Activated CD8-positive, alpha-beta memory T cell treated with anti-CD3 and anti-CD28 coated beads for 4 hours (primary cell): ENCODE measurements around the gene EPHB2.

ENCODE experiments used
- DNase-seq, 2 donors: peaks; one replicate each; pipeline ENCODE4 v3.0.0-alpha.2; 2020; ENCODE audit warnings: low read depth in 2 of 2

The EPHB2 gene

DNA sequence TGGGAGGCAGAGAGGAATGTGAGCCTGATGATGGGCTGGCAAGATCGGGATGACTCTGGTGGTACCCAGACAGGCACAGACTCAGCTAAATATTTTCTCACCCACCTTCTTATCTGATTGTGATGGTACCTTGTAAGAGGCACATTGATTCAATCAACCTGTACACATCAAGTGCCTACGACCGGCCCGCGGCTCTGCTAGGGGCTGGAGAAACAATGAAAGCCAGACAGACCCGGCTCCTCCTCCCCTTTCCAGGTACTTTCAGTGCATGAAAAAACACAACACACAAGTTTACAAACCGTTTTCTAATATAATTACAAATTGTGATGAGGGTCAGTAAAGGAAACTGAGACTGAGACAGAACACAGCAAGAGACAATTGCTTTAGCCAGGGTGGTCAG, 147.0 kb downstream of the EPHB2 start:
- DNase-seq = no peak

DNA sequence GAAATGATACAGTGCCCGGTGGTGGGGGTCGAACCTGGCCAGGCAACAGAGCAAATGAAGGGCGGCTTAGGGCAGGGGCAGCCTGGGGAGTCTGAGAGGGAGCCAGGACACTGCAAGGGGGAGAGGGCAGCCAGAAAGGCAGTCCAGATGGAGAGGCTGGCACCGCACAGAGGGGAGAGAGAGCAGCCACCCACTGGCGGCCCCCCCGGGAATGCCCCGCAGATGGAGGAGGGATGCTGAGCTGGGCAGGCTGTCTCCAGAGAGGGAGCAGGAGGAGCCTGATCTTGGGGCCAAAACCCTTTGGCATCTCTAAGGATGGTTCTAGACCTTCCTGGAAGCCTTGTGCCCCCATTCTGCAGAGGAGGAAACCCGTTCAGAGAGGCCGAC, 149.8 kb downstream of the EPHB2 start:
- no peak for DNase-seq

DNA sequence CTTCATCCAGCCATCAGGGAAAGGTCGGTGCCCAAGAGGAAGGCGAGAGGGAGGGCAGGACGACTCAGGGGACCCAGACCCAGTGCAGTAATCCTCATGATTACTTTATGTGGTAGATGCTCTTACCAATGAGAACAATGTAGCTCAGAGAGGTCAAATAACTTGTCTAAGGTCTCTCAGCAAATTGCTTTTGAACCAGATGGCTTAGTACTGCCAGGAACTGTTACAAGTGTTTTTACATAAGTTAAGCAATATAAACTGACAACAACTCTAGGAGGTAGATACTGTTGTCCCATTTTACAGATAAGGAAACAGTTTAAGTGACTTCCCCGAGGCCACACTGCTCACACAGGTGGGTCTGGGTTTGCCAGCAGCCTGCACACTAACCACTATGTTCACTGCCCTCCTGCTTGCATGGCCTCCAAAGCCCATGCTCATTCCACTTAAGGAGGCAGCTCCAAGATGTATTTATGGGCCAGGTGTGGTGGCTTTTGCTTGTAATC, 150.3 kb downstream of the EPHB2 start:
- no peak for DNase-seq

DNA sequence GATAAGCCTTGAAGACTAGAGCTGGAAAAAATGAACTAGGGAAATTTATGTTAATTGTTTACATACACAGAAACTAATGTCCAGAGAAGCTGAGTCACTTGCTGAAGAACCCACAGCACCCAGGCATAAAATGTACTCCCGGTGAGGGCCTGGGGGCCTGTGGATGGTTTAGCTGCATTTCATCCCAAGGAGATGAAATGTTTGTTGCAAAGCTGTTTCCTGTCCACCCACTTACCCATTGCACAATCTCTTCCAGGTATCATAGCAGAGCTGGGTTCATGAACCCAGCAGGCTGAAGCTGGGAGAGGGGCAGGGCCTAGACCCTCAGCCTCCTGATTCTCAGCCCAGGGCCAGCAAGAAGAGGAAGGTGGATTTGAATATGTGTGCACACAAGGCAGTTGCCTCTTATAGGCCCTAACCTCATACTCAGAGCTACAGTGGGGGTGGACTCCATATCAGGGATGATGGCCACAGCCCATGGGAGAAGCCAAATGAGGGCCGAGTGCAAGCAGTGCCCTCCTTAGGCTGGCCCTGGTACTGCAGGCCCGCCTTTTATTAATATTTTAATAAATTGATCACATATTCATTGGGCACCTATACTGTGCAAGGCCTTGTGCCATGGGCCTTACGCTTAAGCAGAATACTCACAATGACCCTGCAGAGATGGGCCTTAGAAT, 151.3 kb downstream of the EPHB2 start:
- DNase-seq = no peak

DNA sequence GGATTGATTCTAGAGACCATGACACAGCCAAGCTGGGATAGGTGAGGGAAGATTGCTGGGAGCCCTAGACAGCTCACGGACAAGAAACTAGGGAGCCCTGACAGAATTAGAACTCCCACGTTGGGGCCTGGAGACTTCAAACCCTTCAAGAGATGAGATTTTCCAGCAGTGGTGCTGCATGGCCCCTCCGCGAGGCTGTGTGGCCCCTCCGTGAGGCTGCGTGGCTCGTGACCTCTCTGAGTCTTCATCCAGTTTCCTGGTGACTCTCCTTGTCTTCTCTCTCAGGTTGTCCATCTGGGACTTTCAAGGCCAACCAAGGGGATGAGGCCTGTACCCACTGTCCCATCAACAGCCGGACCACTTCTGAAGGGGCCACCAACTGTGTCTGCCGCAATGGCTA, 152.1 kb downstream of the EPHB2 start:
- no peak for DNase-seq

DNA sequence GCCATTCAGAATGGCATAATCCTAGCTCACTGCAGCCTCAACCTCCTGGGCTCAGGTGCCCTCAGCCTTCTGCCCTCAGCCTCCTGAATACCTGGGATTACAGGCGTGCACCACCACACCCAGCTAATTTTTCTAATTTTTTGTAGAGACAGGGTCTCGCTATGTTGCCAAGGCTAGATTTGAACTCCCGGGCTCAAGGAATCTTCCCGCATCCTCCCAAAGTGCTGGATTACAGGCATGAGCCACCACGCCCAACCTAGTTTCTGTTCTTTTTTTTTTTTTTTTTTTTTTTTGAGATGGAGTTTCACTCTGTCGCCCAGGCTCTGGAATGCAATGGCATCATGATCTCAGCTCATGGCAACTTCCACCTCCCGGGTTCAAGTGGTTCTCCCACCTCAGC, 153.1 kb downstream of the EPHB2 start:
- no peak for DNase-seq

DNA sequence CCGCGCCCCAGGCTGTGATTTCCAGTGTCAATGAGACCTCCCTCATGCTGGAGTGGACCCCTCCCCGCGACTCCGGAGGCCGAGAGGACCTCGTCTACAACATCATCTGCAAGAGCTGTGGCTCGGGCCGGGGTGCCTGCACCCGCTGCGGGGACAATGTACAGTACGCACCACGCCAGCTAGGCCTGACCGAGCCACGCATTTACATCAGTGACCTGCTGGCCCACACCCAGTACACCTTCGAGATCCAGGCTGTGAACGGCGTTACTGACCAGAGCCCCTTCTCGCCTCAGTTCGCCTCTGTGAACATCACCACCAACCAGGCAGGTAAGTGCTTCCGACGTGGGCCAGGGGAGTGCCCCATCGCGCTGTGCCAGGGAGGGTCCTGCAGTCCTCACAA, 154.2 kb downstream of the EPHB2 start:
- no peak for DNase-seq

DNA sequence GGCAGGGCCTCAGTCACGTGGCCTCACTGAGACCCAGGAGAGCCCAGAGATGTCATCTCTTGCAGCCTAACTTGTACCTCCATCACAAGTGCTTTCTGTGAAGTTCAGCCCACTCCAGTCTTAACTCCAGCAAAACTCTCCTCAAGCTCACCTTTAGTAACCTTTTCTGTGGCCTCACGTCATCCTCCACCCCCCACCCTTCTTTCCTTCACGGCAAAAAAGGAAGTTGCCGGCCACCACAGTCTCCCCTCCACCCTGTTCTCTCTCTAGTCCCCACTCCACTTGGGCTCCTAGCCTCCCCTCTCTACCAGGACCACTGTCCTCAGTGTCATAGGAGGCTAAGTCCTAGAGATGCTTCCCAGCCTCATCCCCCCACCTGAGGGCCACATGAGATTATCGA, 155.1 kb downstream of the EPHB2 start:
- no peak for DNase-seq

DNA sequence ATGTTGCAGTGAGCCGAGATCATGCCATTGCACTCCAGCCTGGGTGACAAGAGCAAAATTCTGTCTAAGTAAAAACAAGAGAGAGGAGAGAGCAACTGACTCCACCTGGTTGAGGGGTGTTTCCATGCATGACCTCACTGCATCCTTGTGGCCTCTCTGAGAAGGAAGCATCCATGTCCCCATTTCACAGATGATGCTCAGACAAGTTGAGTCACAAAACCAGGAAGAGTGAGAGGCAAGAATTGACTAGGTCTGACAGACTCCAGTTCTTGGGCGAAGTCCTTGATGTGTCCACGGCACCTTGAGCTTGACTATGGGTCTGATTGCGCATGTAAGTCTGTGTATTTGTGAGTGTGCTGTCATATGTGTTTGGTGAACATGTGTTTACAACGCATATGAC, 156.2 kb downstream of the EPHB2 start:
- DNase-seq = no peak

DNA sequence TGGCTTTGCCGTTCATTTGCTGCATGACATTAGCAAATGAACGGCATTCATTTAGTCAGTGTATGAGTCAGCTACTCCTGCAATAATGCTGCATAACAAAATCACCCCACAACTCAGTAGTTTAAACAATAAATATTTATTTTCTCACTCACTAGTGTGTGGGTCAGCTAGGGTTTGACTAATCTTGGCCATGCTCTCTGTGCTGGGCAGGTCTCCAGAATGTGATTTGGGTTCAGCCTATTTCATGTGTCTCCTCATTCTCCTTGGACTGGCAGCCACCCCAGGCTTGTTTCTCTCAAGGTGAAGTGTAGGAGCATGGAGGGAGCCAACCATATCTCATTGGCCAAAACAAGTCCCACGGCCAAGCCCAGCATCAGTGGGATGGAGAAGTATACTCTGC, 157.7 kb downstream of the EPHB2 start:
- DNase-seq = no peak

DNA sequence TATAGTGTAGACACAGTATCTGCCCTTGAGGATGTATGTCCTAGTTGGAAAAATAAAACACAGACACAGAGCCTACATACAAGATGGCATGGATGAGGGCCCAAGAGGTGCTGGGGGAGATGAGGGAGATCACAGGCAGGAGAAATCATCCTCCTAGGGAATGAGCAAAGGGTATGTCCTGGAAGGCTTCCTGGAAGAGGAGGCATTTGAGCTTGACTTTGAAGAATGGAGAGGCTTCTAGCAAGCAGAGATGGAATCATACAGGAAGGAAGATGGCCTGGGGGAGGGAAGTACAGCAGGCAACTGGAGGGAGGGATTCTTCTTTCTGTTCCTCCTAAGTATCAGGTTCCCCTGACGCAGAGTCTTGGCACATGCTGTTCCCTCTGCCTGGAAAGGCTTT, 158.7 kb downstream of the EPHB2 start:
- no peak for DNase-seq

DNA sequence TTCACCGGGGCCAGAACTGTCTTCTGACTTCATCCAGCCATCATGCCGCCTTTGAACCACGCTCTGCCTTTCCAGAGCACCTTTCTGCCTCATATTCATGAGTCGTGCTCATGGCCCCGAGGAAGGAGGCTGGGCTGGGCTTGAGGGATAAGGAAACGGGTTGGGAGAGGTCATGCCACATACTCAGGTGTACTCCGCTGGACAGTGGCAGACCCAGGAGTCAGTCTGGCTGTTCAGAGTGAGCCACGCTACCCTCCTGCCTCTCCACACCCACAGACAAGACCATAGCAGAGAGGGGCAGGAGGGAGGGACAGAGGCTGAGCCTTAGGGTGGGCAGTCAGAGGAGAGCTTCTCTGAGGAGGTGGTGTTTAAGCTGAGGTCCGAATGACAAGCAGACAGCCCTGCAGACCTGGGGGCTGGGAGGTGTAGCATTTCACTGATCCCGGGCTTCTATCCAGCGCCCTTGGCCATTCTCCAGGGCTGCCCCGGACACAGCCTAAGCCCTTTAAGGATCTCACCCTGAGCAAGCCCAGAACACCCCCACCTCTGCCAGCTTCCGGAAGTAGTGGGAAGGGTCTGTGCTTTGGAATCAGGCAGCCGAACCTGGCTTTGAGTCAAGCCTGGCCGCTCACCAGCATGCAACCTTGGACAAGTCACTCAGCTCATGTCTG, 159.7 kb downstream of the EPHB2 start:
- DNase-seq = no peak

DNA sequence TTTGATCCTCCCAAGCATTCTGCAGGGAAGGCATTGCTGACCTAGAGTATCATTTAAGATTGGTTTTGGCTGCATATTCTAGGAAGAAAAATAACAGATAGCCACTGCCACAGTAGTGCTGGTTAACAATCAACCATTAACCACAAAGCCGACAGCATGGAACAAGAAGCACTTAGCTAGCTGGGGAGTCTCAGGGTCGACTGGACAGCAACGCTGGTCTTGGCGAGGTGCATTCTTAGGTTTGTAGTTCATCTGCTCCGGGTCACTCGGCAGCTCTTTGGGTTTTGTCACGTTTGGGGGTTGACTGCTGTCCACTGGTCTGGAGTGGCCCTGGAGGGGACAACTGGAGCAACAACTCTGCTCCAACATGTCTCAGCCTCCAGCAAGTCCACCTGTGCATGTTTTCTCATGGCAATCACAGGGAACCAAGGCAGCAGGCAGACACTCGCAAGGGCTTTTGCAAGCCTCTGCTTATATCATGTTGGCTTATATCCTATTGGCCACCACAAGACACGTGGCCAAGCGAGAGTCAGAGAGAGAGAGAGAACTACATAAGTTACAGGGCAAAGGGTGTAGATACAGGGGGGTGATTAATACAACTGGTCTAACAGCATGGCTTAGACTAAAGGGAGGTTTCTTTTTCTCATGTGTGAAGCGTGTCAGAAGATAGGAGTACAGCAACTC, 162.5 kb downstream of the EPHB2 start:
- no peak for DNase-seq

DNA sequence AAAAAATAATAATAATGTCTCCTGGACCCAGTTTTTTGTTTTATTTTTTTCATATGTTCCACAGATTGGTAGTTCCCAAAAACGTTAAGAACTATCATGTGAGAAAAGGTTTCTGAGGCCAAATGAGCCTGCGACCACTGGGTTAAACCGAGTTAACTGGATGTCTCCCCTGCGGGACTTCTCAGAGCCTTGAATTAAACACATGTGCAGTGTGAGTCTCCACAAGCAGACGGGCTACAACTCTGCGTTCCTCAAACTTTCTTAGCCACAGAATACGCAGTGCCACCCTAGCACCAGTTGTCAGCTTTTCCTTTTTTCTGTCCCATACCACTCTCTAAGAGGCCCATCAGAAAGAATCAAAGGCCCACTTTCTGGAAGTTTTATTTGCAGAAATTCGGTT, 164.1 kb downstream of the EPHB2 start:
- DNase-seq = no peak

DNA sequence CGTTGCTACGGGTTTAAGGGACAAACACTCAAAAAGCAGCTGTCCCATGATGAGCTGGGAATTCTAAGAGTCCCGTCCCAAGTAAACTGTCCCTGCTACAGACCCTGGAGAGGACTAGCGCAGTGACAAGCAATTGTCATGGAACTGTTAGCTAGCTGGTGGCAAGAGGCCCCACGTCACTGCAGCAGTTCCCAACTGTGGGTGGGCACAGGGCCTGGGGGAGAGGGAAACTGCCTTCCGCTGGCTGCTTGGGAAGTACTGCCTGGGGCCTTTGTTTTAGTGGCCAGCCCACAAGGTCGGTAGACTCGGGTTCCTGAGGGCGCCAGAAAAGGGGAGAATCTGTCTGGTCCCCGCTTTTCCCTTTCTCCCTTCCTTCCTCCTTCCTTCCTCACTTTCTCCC, 164.6 kb downstream of the EPHB2 start:
- DNase-seq = no peak

DNA sequence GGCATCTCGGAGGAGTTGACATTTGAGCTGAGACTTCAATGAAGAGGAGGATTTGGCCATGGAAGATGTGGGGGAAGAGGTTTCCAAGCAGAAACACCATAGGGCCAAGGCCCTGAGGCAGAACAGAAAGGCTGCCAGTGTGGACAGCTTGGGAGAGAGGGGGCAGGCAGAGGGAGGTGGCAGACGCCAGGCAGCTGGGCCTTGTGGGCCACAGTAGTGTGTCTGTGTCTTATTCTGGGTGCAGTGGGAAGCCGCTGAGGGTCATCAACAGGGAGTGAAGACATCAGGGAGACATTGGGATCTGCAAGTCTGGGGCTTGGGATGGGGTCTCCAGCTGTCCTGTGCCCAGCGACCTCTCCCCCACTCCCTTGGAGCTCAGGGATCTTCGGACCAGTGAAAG, 165.2 kb downstream of the EPHB2 start:
- no peak for DNase-seq

DNA sequence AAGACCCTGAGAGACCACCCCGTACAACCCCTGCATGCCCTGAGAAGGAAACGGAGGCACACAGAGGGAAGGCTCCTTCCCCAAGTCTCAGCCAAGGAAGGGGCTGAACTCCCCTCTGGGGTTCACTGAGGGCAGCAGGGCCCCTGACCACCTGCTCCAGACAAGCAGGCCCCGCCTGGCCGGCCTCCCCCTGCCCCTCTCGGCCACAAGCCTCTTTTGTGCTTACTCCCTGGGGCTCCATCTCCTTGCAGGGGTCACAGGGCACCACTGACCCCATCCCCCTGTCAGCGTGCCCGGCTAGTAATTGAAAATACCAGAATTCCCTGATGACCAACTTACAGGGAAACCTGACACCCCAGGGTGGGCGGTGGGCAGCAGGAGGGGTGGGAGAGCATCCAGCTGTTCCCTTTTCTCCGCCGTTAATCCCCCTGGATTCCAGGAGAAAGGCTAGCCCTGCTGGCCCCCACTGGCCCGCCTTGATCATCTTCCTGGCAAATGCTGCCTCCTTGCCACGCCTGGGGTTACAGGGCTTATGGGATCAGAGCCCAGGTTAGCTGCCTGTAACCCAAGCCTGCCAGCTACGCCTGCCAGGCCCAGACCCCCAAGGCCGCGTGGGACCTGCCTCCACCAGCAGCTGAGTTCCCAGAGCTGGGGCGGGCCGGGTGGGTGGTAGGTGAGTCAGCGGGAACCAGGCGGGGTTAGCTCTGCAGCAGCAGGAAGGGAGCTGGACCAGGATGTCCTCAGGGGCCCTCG, 165.9 kb downstream of the EPHB2 start:
- DNase-seq = no peak

DNA sequence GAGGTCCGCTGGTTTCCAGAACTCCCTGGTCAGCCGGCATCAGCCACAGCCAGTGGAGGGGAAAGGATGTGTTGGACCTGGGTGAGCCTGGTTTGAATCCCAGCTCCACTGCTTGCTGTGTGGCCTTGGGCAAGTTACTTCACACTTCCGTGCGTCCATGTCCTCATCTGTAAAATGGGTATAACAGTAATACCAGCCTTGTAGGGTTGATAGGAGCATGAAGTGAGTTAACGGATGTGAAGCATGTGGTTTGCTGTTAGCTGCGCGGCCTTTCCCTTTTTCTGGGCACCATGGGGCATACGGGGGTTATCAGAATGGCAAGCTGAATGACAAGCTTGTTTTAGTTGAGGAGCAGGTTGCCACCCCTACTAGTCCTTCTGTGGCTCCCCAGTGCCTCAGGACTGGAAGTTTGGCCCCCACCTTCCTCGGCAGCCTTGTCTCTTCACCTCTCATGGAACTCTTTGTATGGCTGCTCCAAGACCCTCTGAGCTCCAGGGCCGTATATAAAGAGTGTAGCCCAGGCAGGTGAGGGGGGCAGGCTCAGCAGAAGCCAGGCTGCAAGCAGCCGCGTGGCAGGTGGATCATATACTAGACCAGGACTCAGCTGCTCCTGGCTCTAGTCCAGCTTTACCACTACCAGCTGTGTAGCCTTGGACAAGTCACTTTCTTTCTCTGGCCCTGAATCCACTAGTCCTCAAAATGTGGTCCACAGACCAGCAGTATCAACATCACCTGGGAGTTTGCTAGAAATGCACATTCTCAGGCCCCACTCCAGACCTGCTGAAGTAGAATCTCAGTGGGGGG, 166.7 kb downstream of the EPHB2 start:
- no peak for DNase-seq

DNA sequence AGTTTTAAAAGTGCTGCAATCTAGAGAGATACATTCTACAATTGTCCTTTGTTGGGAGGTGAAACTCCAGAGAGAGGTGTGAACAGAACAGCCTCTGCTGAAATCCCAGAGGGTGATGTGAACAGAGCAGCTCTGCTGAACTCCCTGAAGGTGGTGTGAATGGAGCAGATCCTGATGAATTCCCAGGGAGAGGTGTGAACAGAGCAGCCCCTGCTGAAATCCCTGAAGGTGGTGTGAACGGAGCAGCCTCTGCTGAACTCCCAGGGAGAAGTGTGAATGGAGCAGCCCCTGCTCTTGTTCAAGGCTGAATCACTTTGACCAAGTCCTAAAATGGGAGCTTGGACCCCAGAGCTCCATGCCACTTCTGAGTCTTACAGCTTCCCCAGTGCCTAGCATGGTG, 167.3 kb downstream of the EPHB2 start:
- DNase-seq = no peak

DNA sequence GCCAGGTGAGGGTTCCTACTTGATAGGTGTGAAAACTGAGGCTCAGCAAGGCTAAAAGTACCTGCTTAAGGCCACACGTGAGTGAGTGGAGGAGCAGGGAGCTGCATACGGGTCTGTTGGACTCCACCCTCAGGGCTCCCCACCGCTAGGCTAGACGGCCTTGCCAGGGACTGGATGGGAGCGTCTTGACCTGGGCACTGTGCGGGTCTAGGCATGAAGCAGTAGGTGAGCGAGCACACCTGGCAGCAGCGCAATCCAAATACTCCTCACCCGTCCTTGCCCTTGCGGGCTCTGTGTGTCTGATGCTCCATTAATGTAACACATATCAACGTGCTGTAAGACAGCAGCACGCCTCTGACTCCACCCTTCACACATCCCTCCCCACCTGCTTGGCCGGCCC, 168.0 kb downstream of the EPHB2 start:
- DNase-seq = no peak

DNA sequence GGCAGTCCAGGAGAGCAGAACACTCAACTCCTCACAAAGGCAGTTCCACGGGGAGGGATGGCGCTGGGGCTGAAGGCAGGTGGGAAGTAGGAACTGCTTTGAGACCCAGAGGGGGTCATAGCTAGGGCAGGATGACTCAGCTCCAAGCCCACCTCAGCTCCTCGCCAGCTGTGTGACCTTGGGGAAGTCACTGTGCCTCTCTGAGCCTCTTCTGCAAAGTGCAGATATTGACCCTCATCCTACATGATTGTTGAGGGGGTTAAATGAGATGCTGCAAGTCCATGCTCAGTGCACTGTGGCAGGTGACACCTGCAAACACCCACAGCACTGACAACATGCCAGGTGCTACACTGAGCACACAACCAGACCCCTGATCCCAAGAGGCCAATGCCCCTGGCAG, 168.8 kb downstream of the EPHB2 start:
- no peak for DNase-seq

DNA sequence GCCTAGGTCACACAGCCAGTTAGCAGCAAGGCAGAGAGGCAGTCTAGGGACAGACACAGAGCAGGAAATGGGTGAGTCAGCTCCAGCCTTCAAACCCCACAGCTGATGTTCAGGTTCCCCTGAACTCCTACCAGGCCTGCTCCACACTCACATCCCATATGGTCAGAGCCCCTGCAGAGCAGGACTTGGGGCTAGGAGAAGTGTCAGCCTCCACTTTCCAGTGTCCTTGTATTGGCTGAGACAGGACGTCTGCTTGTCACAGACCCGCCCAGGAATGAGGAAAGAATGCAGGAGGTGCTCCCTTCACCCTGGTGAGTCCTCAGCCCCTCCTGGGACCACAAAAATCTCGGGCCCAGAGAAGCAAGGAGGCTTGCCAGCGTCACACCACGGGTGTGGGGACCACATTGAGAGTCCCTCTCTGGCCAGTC, 169.5 kb downstream of the EPHB2 start:
- DNase-seq = no peak
